ENCODE results near the gene IQCN. TPM values are rescaled to one million over a fixed set of nuclear protein-coding genes. Genes with fewer than 3 reads are reported as not detected.

Gene IQCN
- total RNA-seq, 1 donor from 2014 or later, result 1.3 TPM

- no peak for DNase-seq (ENCODE audit: low read depth)
- no peak for TF ChIP-seq CTCF (conservative IDR thresholded peaks at IDR 0.05; ENCODE audit: low read depth, low read length)
- H3K4me3 ChIP-seq (ENCODE audit: low read depth, low read length), result no peak overlapping the region
These were observed 32.1 kb upstream of the IQCN start for GRCh38 chr19:18306209-18306887.

- no peak for DNase-seq (ENCODE audit: low read depth)
- TF ChIP-seq CTCF (conservative IDR thresholded peaks at IDR 0.05; ENCODE audit: low read depth, low read length), result no peak
- H3K4me3 ChIP-seq (ENCODE audit: low read depth, low read length), result peak overlapping the region; percentile 35
These were observed 30.4 kb upstream of the IQCN start for GRCh38 chr19:18304458-18305310.

GRCh38 chr19:18304208-18304457, 29.9 kb upstream of the IQCN start:
- DNase-seq (ENCODE audit: low read depth), result no peak
- H3K4me3 ChIP-seq (ENCODE audit: low read depth, low read length), result no peak overlapping the region
- no peak for TF ChIP-seq CTCF (conservative IDR thresholded peaks at IDR 0.05; ENCODE audit: low read depth, low read length)

- H3K4me3 ChIP-seq (ENCODE audit: low read depth, low read length), result no peak overlapping the region
- no peak for DNase-seq (ENCODE audit: low read depth)
- no peak for TF ChIP-seq CTCF (conservative IDR thresholded peaks at IDR 0.05; ENCODE audit: low read depth, low read length)
These were observed 27.5 kb upstream of the IQCN start for GRCh38 chr19:18301718-18302111.

- no peak overlapping the region for H3K4me3 ChIP-seq (ENCODE audit: low read depth, low read length)
- no peak for DNase-seq (ENCODE audit: low read depth)
- no peak for TF ChIP-seq CTCF (conservative IDR thresholded peaks at IDR 0.05; ENCODE audit: low read depth, low read length)
These were observed 26.9 kb upstream of the IQCN start for GRCh38 chr19:18300930-18301717.

GRCh38 chr19:18299654-18300053, 25.4 kb upstream of the IQCN start:
- no peak for DNase-seq (ENCODE audit: low read depth)
- no peak overlapping the region for H3K4me3 ChIP-seq (ENCODE audit: low read depth, low read length)
- TF ChIP-seq CTCF (conservative IDR thresholded peaks at IDR 0.05; ENCODE audit: low read depth, low read length), result no peak
